ENCODE measurements around the gene MTM1. TPM values are rescaled to one million over a fixed set of nuclear protein-coding genes. Genes with fewer than 3 reads are reported as not detected.

Gene MTM1
- total RNA-seq, 1 donor from 2014 or later, result 6.6 TPM

- TF ChIP-seq CTCF (IDR thresholded peaks at IDR 0.05; ENCODE audit: insufficient read depth, low read length, poor library complexity, severe bottlenecking), result no peak
- no peaks in the 10 kb centered on the region for H3K36me3 ChIP-seq (ENCODE audit: control insufficient read depth, insufficient read depth, low read length)
- DNase-seq (ENCODE audit: low read depth), result no peak
- H3K4me3 ChIP-seq (ENCODE audit: low read depth, low read length), result no peak overlapping the region
- H3K27me3 ChIP-seq (ENCODE audit: control insufficient read depth, insufficient read depth, low read length), result no peaks in the 10 kb centered on the region
Observed at GRCh38 chrX:150712619-150713018, 144.2 kb downstream of the MTM1 start.

GRCh38 chrX:150715184-150715583, 146.8 kb downstream of the MTM1 start:
- DNase-seq (ENCODE audit: low read depth), result no peak
- no peak overlapping the region for H3K4me3 ChIP-seq (ENCODE audit: low read depth, low read length)
- no peak for TF ChIP-seq CTCF (IDR thresholded peaks at IDR 0.05; ENCODE audit: insufficient read depth, low read length, poor library complexity, severe bottlenecking)
- H3K36me3 ChIP-seq (ENCODE audit: control insufficient read depth, insufficient read depth, low read length), result no peaks in the 10 kb centered on the region
- no peaks in the 10 kb centered on the region for H3K27me3 ChIP-seq (ENCODE audit: control insufficient read depth, insufficient read depth, low read length)

GRCh38 chrX:150719621-150720020, 151.2 kb downstream of the MTM1 start:
- no peaks in the 10 kb centered on the region for H3K36me3 ChIP-seq (ENCODE audit: control insufficient read depth, insufficient read depth, low read length)
- no peak for DNase-seq (ENCODE audit: low read depth)
- no peaks in the 10 kb centered on the region for H3K27me3 ChIP-seq (ENCODE audit: control insufficient read depth, insufficient read depth, low read length)
- H3K4me3 ChIP-seq (ENCODE audit: low read depth, low read length), result no peak overlapping the region
- no peak for TF ChIP-seq CTCF (IDR thresholded peaks at IDR 0.05; ENCODE audit: insufficient read depth, low read length, poor library complexity, severe bottlenecking)

Other genes starting within 250 kb of the MTM1 start
- 2.1 and 3.0 TPM in 2 replicates for gene MAMLD1, start 205.3 kb upstream of the MTM1 start, total RNA-seq
- 21.6 and 23.8 TPM in 2 replicates for gene MTMR1, start 124.8 kb downstream of the MTM1 start, total RNA-seq

Measured in kidney epithelial cell (primary cell).